ENCODE data around the gene C18orf54.

The C18orf54 gene

DNA sequence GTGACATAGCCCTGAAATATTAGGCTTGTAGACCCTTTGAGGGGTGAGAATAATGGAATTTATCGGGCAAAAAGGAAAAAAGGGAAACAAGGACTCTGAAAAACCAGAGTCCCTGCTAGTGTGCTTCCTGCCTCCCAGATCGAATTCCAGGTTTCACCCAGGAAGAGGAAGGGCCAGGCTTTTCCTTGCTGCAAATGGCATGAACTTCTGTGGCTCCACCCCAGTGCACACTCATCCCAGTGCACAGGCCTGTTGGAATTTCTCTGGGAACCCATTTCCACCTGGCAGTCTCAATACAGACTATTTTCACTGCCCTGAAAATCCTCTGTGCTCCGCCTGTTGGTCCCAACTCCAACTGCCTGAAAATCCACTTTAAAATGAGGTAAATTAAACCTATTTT, 29.9 kb downstream of the C18orf54 start:
- DNase-seq, result no peak

DNA sequence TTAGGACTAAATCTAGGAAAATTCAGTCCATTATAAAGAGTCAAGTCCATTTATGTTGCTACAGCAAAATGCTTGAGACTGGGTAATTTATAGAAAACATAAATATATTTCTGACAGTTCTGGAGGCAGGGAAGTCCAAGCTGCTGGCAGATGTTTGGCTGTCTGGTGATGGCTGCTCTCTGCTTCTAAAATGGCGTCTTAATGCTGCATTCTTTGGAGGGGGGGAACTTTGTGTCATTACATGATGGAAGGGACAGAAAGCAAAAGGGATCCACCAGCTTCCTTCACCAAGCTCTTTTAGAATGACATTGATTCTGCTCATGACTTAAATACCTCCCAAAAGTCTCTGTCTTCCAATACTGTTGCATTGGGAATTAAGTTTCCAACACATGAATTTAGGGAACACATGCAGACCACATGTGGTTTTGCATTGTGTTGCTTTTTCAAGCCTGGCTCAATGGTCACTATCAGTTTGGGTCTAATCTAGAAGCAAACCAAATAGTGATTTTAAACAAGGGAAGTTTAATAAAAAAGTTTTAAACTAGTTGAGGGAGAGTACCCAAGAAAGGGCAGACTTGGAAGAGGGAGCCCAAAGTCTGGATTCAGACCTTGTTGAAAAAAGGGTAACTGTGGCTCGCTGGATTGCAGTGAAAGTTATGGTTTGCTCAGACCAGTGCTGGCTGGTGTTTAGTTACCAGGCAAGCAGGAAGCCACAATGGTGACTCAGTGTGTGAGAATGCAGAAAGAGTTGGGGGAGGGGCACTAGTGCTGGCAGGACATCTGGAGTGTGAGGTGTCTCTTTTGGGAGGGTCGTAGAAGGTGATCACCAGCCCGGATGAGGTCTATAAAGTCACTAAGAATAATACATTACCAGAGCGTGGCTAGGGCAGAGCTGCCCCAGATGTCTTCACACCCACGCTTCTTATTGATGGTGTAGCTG, 30.8 kb downstream of the C18orf54 start:
- DNase-seq, result no peak

DNA sequence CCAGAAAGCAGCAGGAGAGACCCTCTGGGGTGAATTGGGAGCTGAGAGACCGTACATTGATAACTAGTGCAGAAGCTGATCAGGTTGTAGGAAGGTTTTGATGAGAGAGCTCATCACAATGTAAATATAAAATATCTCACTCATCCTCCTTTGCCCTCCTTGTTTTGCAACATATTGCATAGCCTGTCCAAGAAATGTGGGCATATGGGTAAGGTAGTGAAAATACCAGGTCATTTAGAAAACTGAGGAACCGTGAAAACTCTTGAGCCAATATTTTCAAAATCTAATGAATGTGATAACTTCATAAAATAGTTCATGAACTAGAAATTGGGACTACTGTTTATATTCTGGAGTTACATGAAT, 31.4 kb downstream of the C18orf54 start:
- no peak for DNase-seq

DNA sequence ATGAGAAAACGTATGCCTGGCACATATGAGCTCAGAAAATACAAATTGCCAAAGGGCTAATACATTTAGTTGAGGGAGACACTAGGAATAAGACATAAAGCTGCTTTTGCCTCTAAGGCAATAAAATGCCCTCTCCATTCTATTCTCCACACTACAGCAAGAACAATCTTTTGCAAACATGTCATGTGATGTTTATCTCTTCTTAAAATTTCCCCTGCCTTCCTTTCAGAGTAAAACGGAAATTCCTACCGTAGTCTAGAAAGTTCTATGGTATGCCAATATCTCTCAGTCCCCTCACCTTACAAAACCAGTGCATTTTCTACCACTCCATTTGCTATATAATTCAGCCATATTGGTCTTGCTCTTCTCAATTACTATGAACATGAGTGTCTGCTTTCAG, 33.1 kb downstream of the C18orf54 start:
- no peak for DNase-seq

DNA sequence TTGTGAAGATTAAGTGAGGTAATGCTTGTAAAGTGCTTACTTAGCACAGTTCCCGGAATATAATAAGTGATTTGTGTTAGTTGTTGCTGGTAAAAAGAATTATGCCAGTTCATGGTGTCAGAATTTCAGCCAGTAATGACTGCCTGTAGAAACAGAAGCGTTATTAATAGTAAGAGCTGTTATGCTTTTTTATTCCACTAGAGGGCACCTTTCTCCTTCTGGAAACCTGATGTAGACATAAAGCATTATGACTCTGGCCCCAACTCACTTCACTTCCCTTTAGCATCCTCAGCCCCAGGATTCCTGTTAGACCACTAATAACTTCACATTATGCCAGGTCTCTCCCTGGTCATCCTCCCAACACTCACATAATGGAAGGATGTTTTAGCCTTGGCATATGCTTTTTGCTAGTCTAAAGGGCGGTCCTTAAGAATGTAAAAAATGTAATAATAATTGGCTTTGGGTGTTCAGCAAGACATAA, 34.9 kb downstream of the C18orf54 start:
- peak; percentile 89 for DNase-seq

DNA sequence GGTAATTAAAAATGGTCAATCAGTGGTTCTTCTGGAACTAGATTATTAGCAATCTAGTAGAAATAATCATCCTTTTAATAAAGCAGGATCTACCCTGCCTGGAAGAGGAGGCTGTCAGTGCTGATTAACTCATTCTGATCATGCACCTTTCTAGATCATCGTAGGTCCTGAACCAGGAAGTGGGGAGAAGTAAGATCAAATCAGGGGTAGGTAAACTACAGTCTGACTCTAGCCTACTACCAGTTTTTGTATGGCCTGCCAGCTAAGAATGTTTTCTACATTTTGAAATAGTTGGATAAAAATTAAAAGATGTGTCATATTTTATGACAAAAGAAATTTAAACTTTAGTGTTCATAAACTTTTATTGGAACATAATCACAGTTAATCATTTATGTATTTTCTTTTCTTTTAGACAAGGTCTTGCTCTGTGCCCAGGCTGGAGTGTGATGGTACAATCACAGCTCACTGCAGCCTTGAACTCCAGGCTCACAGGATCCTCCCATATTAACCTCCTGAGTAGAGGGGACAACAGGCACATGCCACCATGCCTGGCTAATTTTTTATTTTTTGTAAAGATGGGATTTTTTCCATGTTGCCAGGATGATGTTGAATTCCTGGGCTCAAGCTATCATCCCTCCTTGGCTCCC, 36.1 kb downstream of the C18orf54 start:
- no peak for DNase-seq

DNA sequence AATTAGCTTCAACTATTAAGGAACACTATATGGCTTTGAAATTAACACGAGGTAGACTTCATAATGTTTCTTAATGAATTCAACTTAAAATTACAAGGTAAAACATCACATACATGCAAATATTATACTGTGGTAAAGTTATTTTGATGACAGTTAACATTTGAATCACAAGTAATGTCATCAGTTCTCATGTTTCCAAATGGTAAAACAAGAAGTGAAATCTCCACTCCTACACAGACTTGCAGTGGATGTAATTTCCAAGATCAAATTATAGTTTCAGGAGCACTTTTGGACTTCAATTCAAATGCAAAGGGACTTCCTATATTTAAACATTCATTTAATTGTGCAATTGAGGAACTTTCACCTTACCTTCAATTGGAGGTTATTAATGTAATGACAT, 39.1 kb downstream of the C18orf54 start:
- no peak for DNase-seq

DNA sequence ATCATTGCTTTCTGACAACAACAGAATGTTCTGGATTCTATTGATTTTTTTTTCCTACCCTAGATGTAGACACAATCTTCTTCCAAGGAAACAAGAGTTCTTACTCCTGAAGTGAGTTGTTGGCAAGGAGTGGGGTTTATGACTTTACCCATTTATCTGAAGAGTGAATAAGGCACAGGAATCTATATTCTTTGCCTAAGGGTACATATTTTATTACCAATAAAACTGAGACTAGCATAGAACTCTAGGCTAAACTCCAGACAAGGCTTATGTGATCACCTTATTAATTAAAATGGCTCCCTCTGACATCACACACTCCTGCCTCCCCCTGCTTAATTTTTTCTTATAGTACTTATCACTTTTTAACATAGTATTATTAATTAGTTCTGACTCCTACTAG, 47.6 kb downstream of the C18orf54 start:
- DNase-seq, result no peak

DNA sequence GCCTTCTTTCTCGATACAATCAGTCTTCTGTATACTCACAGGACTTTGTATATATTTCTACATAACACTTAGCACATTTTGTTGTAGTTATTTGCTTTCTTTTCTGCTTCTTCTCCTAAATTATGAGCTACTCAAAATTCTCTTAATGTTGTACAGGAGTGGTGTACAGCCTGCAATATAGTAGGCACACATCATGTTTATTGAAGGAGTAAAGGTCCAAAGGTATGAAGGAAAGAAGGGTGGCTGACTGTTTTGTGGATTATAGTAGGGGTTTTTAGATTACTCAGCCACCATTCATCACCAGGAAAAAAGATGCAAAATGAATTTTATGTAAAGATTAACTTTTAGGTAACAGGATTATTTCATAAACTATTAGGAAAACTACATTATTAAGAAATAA, 54.1 kb downstream of the C18orf54 start:
- no peak for DNase-seq

DNA sequence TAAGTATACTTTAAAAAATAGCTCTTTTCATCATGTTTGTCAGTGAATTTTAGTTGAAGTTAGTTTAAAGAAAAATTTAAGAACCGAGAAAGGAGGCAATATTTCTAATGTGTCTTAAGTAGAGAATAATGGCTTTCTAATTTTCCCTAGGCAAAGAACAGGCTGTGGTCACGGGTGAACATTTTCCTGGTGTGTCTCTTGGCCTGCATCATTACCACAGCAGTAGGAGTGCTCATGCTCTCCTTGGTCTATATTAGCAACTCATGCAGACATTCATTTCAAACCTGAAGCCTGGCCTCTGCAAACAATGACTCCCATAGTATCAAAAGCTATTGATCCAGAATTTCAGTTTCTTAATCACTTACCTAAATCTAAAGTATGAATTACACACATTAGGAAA, 57.4 kb downstream of the C18orf54 start:
- no peak for DNase-seq

DNA sequence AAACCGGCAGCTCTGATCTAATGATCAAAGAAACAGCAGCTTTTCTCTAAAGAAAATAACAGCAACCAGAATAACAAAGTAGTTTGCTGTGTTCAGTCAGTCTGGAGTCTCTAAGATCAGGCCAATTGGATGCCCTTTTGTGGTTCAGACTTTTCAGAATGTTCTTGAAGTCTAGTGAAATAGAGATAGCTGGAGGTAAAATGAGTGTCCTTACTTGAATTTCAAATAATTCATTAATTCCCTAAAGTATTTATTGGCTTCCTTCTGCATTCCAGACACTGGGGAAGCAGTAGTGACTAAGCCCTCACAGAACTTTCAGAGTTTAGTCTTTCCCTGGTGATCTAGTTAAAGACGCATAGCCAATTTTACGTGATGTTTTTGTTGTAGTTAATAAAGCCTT, 58.7 kb downstream of the C18orf54 start:
- peak; percentile 19 for DNase-seq

DNA sequence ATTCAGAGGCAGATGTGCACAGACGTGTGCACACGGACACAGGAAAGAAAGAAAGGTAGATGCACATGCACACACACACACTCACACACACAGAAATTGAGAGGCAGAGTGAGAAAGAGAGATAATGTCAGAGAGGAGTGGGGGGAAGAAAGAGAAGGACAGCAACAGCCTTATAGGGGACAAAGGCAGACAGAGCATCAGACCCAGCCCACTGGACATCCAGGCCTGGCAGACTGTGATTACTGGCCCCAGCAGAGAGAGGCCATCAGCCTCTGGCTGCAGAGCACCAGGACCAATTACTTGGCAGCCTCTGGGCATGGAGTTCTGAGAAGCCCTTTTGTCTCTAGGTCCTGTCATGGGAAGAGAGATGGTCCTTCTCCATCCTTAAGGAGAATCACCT, 66.1 kb downstream of the C18orf54 start:
- DNase-seq, result no peak

DNA sequence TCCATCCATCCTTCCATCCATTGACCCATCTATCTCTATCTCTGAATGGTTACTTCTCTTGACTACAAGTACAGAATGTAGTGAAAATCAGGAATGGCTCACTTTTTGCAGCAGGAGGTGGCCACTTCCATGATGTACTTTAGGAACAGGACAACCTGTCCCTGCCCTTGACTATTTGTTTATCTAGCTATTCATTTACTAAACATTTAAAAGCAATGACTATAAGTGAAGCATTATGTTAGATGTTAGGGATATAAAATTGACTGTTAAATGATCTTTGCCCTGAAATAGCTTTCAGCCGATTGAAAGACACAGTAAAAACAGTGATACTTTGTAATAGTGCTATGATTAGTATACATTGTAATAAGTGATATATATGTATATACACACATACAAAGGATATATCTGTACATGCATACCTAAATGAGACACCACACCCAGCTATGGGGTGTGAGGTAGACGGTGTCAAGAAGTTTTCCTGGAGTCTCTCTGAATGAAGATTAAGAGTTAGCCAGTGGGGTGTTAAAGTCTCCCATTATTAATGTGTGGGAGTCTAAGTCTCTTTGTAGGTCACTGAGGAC, 68.5 kb downstream of the C18orf54 start:
- DNase-seq, result no peak
